IPS DF 19.7 (cell line): ENCODE data around the gene GNAO1.

Experiments used
- DNase-seq: peaks from one replicate; pipeline ENCODE4 v3.0.0-alpha.2; 2013; ENCODE audit warnings: low read depth, low spot score

GNAO1 gene

GRCh38 chr16:56311208-56312027 is 120.1 kb downstream of the GNAO1 start:
- DNase-seq, result no peak

GRCh38 chr16:56312028-56312300 is 120.7 kb downstream of the GNAO1 start:
- no peak for DNase-seq

GRCh38 chr16:56312556-56312955 is 121.3 kb downstream of the GNAO1 start:
- no peak for DNase-seq

- no peak for DNase-seq
Measured at GRCh38 chr16:56314244-56314850, 123.1 kb downstream of the GNAO1 start.

GRCh38 chr16:56315955-56316354 is 124.7 kb downstream of the GNAO1 start:
- no peak for DNase-seq

- no peak for DNase-seq
Measured at GRCh38 chr16:56316545-56316944, 125.3 kb downstream of the GNAO1 start.

DNA sequence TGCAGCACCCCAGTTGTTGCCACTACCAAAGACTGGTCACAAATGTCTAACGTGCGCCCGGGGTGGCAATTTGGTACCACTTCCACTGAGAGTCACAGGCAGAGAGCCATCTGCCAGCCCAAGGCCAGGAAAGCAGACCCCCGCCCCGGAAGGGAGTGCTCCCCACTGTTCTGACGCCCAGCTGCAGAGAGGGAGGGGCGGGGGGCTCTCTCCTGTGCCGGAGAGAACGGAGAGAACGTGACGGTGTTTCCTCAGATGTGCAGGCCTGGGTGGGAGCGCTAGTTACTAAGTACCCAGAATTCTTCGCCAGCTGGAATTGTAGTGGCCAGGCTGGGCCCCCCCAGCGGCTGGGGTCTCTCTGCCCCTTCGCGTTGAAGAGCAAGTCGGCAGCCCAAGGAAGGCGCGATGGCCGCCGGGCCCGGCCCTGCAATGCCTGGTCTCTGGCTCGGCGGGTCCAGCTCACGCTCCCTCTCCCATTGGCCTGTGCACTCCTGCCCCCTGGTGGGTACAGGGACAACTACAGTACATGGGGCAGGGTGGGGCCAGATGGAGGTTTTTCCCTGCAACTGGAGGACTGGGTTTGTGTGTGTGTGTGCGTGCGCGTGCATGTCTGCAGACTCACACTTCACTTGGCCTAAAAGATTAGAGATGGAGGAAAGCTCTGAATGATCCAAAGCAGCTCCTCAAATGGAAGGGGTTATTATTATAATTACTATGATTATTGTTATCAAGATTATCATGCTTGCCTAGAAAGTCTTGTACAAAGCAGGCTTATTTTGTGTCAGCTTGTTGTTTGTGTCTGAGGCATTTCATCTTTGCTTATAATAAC is 126.9 kb downstream of the GNAO1 start:
- no peak for DNase-seq

GRCh38 chr16:56318827-56319140 is 127.5 kb downstream of the GNAO1 start:
- DNase-seq, result no peak

DNA sequence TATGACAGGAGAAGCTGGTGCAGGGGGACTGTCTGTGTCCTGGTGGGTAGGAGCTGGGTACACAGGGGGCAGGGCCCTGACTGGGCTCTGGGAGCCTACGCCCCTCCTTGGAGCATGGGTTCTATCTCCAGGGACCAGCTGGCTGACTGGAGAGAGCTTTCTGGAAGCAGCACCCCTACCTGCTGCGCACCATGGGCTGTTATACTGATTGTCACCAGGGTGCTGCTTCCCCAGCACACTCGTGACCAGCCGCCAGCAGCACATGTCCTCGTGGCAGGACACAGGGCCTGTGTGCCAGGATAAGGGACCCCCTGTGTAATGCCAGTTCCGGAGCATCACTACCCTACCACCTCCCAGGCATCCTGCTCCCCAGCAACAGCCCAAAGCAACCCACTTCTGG is 128.1 kb downstream of the GNAO1 start:
- DNase-seq, result no peak

DNA sequence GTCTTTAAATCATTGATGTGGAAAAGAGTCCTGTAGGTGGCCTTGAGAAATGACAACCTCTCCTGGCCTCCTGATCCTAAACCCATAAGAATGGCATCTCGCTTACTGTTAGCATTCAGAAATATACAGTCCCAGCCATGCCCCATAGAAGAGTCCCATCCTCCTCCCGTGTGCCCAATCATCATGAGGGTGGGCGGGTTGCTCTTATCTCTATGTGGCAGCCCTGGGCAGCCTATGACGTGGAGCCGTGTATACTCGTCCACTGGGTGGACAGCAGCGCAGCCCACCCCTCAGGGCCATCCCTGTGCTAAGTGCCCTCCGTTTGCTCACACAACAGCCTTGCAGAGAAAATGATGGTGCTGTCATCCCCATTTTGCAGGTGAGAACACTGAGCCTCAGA is 128.8 kb downstream of the GNAO1 start:
- DNase-seq, result no peak

- DNase-seq, result no peak
Measured at GRCh38 chr16:56320811-56321558, 129.7 kb downstream of the GNAO1 start.

GRCh38 chr16:56321571-56321970 is 130.3 kb downstream of the GNAO1 start:
- DNase-seq, result no peak

DNA sequence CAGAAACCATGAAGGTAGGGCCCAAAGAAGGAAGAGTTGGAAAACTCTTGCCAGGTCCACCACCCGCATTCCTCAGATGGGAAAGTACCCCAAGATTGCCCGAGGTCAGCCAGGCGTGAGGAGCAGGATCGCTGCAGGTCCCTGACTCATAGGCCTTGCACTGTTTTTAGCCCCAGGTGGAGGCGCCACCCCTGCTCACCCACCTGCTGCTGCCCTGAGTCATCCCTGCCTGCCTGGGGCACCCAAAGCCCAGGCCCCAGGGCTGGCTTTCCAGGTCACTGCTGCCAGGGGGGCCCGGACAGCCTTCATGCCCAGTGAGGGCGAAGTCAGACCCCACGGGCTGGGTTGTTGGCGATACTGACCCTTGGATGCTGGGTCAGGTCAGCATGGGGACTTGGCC is 133.1 kb downstream of the GNAO1 start:
- no peak for DNase-seq

DNA sequence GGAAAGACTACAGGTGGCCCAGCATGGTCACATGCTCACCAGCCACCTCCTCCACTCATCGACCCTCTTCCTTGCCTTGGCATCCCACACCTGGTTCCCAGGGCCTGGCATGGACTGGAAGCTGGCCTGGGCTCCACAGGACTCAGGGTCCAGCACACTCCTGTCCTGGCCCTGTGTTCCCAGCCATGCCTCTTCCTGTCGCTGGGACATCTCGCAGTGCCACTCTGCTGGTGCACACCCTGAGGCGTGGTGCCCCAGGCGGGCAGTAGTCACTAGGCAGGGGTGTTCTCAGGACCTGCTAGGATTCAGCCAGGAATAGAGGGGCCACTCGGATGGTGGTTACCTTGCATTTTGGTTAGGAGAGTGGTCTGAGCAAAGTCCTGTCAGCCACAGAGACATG is 134.7 kb downstream of the GNAO1 start:
- no peak for DNase-seq

- DNase-seq, result no peak
Measured at GRCh38 chr16:56327071-56327928, 136.0 kb downstream of the GNAO1 start.

DNA sequence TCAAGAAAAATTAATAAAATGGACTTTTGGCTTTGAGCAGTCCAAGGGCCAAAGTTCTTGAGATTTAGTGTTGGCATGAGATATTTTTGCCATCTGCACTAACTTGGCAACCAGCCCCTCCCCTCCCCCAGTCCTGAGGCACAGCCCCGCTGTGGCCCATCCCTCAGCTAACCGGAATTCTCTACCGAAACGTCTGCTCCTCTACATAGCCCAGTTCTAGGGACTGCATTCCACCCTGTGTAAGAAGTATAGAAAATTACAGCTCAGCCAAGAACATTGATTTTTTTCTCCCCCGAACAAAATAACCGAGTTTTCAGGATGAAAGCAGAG is 136.6 kb downstream of the GNAO1 start:
- DNase-seq, result no peak

- DNase-seq, result no peak
Measured at GRCh38 chr16:56328276-56329022, 137.2 kb downstream of the GNAO1 start.

DNA sequence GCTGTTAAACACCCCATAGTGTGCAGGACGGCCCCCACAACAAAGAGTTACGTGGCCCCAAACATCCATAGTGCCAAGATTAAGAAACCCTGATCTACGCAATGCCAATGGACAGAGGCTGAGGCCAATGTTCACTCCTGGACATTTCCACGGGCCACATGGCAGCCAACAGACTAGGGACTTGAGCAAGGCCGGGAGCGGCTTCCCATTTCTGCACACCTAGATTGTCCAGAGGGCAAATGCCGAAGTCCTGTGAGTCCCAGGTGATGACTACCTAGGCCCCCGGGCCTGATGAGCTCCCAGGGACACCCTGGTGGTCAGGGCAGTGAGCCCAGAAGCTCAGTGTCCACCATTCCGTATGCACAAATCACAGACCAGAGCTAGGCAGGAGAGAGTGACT is 138.6 kb downstream of the GNAO1 start:
- DNase-seq, result no peak

DNA sequence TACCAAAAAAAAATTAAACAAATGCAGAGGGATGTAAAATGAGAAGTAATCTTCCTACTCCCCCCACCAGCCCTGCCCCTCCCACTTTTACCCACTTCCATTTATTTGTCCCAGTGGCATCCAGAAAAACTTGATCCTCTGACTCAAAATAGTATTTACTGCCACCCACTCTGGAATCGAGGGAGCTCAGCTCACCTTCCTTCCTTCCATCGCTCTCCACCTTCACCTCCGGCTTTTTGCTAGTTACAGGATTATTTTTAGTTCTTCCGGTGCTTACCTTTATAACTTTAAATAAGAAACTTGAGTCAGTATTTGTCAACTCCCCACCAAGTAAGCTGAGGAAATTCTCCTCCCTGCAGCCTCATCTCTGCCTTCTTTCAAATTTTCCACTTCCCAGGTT is 139.2 kb downstream of the GNAO1 start:
- no peak for DNase-seq

- no peak for DNase-seq
Measured at GRCh38 chr16:56331399-56331798, 140.1 kb downstream of the GNAO1 start.

GRCh38 chr16:56331915-56332314 is 140.6 kb downstream of the GNAO1 start:
- no peak for DNase-seq
